OCI-LY1 (cell line): ENCODE measurements around the gene ROPN1L.

Source experiments
- H2AFZ ChIP-seq: fragments of 200-600 bp; sonication (generic), shearing (Covaris generic); 2 replicates; pipeline ENCODE4 v1.6.0; 2014; ENCODE audit warnings: antibody characterized with exemption, mild to moderate bottlenecking, low read length
- H3F3A ChIP-seq: fragments of 200-600 bp; sonication (generic), shearing (Covaris generic); 2 replicates; pipeline ENCODE4 v1.6.0; 2014; ENCODE audit warnings: mild to moderate bottlenecking, antibody characterized with exemption, low read length, moderate library complexity; ENCODE audit not compliant: insufficient read depth
- H3K27ac ChIP-seq: fragments of 200-600 bp; sonication (generic); 2 replicates; pipeline ENCODE4 v1.5.1; 2014; ENCODE audit warnings: low read length, mixed run types, mild to moderate bottlenecking, low read depth; ENCODE audit not compliant: poor library complexity, severe bottlenecking
- H3K27me3 ChIP-seq: fragments of 200-600 bp; sonication (generic); 2 replicates; pipeline ENCODE4 v1.6.0; 2014; ENCODE audit warnings: antibody characterized with exemption, mild to moderate bottlenecking, low read length, moderate library complexity; ENCODE audit not compliant: insufficient read depth
- H3K36me3 ChIP-seq: fragments of 200-600 bp; sonication (generic); 2 replicates; pipeline ENCODE4 v1.6.1; 2014; ENCODE audit warnings: mild to moderate bottlenecking, antibody characterized with exemption, low read length, moderate library complexity, mixed read lengths; ENCODE audit not compliant: insufficient read depth
- H3K4me1 ChIP-seq: fragments of 200-600 bp; sonication (generic); 2 replicates; pipeline ENCODE4 v1.5.1; 2014; ENCODE audit warnings: mild to moderate bottlenecking, low read length, moderate library complexity; ENCODE audit not compliant: insufficient read depth, severe bottlenecking
- H3K4me2 ChIP-seq: fragments of 200-600 bp; sonication (generic), shearing (Covaris generic); 2 replicates; pipeline ENCODE4 v1.6.1; 2014; ENCODE audit warnings: low read length
- H3K4me3 ChIP-seq: fragments of 200-600 bp; sonication (generic); 2 replicates; pipeline ENCODE4 v1.5.1; 2014; ENCODE audit warnings: low read length, low read depth, mild to moderate bottlenecking, mixed read lengths; ENCODE audit not compliant: poor library complexity, severe bottlenecking
- H3K79me2 ChIP-seq: fragments of 200-600 bp; shearing (Covaris generic); 2 replicates; pipeline ENCODE4 v1.6.1; 2016; ENCODE audit warnings: mixed run types, low read length, mixed read lengths; ENCODE audit not compliant: insufficient read depth
- H3K9ac ChIP-seq: fragments of 200-600 bp; sonication (generic), shearing (Covaris generic); 2 replicates; pipeline ENCODE4 v1.6.1; 2014; ENCODE audit warnings: mild to moderate bottlenecking, low read length, mixed read lengths
- H3K9me2 ChIP-seq: fragments of 200-600 bp; sonication (generic), shearing (Covaris generic); 2 replicates; pipeline ENCODE4 v1.6.1; 2014; ENCODE audit warnings: low read depth, mild to moderate bottlenecking, low read length, mixed read lengths
- H3K9me3 ChIP-seq: fragments of 200-600 bp; shearing (Covaris generic); 2 replicates; pipeline ENCODE4 v1.6.1; 2014; ENCODE audit warnings: low read length, mixed read lengths
- H4K20me1 ChIP-seq: fragments of 200-600 bp; sonication (generic), shearing (Covaris generic); 2 replicates; pipeline ENCODE4 v1.6.0; 2016; ENCODE audit warnings: mild to moderate bottlenecking, low read length; ENCODE audit not compliant: insufficient read depth
- CTCF ChIP-seq: fragments of 200-600 bp; sonication (generic), shearing (Covaris generic); IDR thresholded peaks from 2 replicates; pipeline ENCODE4 v1.5.1; 2017; ENCODE audit warnings: mild to moderate bottlenecking, antibody characterized with exemption, low read length, moderate library complexity, mixed read lengths
- EZH2 ChIP-seq: fragments of 200-600 bp; sonication (generic), shearing (Covaris generic); IDR thresholded peaks from 2 replicates; pipeline ENCODE4 v1.8.0; 2017; ENCODE audit warnings: borderline replicate concordance, mixed run types, mild to moderate bottlenecking, antibody characterized with exemption, low read length, moderate library complexity, mixed read lengths

Gene ROPN1L

GRCh38 chr5:10406651-10407050 lies 35.0 kb upstream of the ROPN1L start:
- no peaks in the 10 kb centered on the region for H3K9me2 ChIP-seq
- no peak overlapping the region for H3K4me3 ChIP-seq
- H3K4me2 ChIP-seq = no peak overlapping the region
- no peaks in the 10 kb centered on the region for H3K79me2 ChIP-seq
- H3K36me3 ChIP-seq = peaks cover 89% of the 10 kb centered on the region
- 0 out of 2 replicates have a peak, but pooled peaks cover 9% of the 10 kb centered on the region for H3F3A ChIP-seq
- H4K20me1 ChIP-seq = no peaks in the 10 kb centered on the region
- no peaks in the 10 kb centered on the region for H3K4me1 ChIP-seq
- H2AFZ ChIP-seq = no peak overlapping the region
- H3K27me3 ChIP-seq = no peaks in the 10 kb centered on the region
- H3K9me3 ChIP-seq = no peaks in the 10 kb centered on the region
- no peak for TF ChIP-seq EZH2
- no peak overlapping the region for H3K27ac ChIP-seq
- no peak overlapping the region for H3K9ac ChIP-seq

GRCh38 chr5:10409504-10409903 lies 32.2 kb upstream of the ROPN1L start:
- Histone ChIP-seq H3K4me2 (no peak overlapping the region), H3K9me2 (no peaks in the 10 kb centered on the region), H4K20me1 (no peaks in the 10 kb centered on the region), H3K9ac (no peak overlapping the region), H3K4me3 (no peak overlapping the region), H3K79me2 (no peaks in the 10 kb centered on the region), H3K4me1 (no peaks in the 10 kb centered on the region), H3K27me3 (no peaks in the 10 kb centered on the region), H3F3A (no peaks in the 10 kb centered on the region), H3K36me3 (peaks cover 91% of the 10 kb centered on the region), H3K27ac (no peak overlapping the region), H2AFZ (no peak overlapping the region), H3K9me3 (no peaks in the 10 kb centered on the region)
- TF ChIP-seq EZH2 = no peak
- TF ChIP-seq CTCF = no peak

GRCh38 chr5:10410662-10411061 lies 31.0 kb upstream of the ROPN1L start:
- no peaks in the 10 kb centered on the region for H3K4me1 ChIP-seq
- no peaks in the 10 kb centered on the region for H3K27me3 ChIP-seq
- H4K20me1 ChIP-seq = no peaks in the 10 kb centered on the region
- no peak overlapping the region for H3K9ac ChIP-seq
- no peaks in the 10 kb centered on the region for H3F3A ChIP-seq
- no peak overlapping the region for H3K4me3 ChIP-seq
- H3K4me2 ChIP-seq = no peak overlapping the region
- no peak overlapping the region for H2AFZ ChIP-seq
- no peaks in the 10 kb centered on the region for H3K9me2 ChIP-seq
- H3K36me3 ChIP-seq = peaks cover 91% of the 10 kb centered on the region
- no peaks in the 10 kb centered on the region for H3K79me2 ChIP-seq
- no peak overlapping the region for H3K27ac ChIP-seq
- no peak for TF ChIP-seq EZH2
- TF ChIP-seq CTCF = no peak
- H3K9me3 ChIP-seq = no peaks in the 10 kb centered on the region

GRCh38 chr5:10411336-10411735 lies 30.3 kb upstream of the ROPN1L start:
- H3K27me3 ChIP-seq = no peaks in the 10 kb centered on the region
- H3K9ac ChIP-seq = no peak overlapping the region
- H3K4me1 ChIP-seq = no peaks in the 10 kb centered on the region
- no peak overlapping the region for H2AFZ ChIP-seq
- H3K36me3 ChIP-seq = peaks cover 85% of the 10 kb centered on the region
- no peaks in the 10 kb centered on the region for H3K79me2 ChIP-seq
- no peaks in the 10 kb centered on the region for H3K9me3 ChIP-seq
- H3K4me3 ChIP-seq = no peak overlapping the region
- no peaks in the 10 kb centered on the region for H3K9me2 ChIP-seq
- H3K4me2 ChIP-seq = no peak overlapping the region
- no peaks in the 10 kb centered on the region for H3F3A ChIP-seq
- no peak overlapping the region for H3K27ac ChIP-seq
- H4K20me1 ChIP-seq = no peaks in the 10 kb centered on the region
- TF ChIP-seq CTCF (no peak), EZH2 (no peak)
